HG03159 (cell line): Measurements from ENCODE around the gene USP14.

Source experiments
- ATAC-seq: cut with Tn5 transposase; IDR thresholded peaks from one replicate; pipeline ENCODE4 v1.9.1; 2021; ENCODE audit warnings: mild to moderate bottlenecking, moderate library complexity; ENCODE audit not compliant: unreplicated experiment

The USP14 gene

DNA sequence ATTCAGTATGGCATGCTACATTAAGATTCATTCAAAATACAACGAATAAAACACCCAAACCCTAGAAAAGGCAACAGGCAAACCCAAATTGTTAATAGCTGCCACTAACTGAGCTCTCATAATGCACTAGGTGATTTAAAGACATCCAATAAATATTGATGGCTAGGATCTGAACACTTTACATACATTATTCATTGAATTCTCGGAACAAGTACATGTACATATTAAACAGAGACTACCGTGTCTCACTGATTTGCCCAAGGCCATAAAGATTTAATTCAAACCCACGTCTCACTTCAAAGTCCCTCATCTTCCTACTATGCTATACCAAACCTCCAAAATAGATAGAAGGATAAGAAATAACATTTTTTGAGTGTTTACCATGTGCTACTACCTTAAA, 67.4 kb downstream of the USP14 start:
- ATAC-seq: no peak

DNA sequence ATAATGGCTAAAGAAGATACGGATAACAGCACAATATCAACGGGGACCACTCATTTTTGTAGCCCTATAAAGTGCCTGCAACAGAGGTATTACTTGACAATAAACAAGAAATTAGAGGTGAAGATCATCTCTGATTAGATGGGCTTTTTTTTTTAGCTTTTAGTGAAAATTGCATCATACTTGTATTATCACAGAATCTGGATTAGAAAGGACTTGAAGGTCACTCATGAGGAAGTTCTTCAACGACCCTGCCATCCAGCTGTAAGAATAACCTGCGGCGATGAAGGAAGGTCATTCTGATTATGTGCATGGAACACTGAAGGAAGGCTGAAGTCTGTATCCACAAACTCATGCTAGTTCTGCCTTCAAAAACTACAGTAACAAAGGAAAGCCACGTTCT, 69.0 kb downstream of the USP14 start:
- ATAC-seq: no peak

DNA sequence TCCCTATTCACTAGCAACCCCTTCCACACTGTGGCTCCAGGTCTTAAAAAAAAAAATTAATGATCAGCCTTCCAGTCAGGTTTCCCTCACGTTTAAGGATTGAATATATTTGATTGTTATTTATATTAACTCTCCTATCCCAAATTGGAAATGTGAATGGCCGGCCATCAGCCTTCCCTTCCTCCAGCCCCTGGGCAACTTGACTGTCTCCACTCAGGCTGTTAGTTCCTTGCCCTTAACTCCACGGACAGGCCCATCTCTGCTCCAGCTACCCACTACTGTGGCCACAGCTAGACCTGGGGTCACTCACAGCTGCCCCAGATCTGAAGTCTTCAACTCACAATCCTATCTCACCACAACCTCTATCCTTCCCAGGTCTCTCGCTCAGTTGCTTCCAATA, 69.5 kb downstream of the USP14 start:
- no peak for ATAC-seq

DNA sequence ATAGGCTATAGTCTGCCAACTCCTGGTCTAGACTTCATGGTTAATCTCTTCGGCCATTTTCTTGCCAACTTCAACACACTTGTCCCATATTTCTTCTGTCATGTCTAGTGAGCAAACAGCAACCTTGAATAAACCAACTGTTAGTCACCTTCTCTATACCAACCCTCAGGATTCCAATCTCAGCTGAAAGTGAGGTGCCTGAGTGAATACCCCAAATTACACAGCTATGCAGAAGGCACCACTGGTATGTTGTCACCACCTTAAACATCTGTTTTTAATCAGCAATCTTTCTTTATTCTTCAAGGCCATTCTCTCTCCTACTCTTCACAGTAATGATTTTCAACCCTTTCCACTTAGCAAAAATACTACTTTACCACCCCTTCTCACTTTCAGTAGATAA, 70.2 kb downstream of the USP14 start:
- ATAC-seq: no peak

DNA sequence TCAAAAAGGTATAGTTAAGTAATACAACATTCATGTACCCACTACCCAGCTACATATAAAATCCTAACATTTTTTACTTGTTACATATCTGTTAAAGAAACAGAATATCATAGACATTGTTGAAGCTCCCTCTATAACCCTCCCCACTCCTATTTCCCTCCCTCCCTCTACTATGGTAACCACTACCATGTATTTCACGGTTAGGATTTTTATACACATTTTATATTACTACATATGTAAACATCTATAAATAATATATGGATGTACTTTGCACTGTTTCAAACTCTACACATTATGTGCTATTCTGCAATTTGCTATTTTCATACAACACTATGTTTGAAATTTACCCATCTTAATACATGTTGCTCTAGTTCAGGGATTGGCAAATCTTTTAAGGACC, 73.2 kb downstream of the USP14 start:
- no peak for ATAC-seq

DNA sequence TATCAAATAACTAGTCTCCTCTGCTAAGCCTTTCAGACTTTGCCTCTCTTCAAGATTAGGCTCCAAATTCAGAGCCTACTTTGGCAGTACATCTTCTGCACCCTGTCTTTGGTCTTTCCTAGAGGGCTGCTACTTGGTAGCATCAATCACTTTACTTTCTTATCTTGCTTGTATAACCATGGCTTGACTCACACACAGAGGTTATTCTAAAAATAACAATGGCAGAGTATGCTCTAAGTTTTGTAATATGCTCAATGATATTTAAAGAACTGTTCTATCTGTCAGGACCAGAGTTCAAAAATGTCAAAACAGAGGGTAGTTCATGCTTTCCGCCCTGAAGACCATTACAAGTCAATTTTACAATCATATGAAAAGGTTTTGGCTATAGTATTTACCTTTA, 81.8 kb downstream of the USP14 start:
- no peak for ATAC-seq

DNA sequence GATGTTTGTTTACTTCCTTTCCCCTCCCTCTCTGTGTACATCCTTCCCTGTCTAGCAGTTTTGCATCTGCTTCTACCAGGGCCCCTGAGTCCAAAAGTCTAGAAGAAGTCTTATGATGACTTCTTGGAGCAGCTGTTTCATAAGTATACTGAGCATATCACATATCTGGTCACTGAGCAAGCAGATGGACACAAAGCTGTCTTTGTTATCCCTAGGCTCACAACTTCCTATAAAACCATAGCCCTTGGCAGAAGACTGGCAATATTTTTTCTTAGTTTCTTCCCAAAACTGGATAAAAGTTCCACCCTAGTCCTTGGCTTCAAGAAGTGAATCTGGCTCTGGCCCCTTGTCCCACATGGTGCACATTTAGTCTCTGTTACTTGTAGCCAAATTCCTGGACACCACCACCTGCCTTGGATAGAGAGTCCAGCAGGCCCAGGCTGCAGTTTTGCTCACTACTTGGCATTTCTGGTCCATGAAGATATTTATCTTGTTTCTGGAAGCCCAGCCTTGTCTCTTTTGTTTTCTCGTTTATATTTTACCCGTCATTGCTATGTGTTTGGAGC, 87.0 kb downstream of the USP14 start:
- ATAC-seq: no peak

DNA sequence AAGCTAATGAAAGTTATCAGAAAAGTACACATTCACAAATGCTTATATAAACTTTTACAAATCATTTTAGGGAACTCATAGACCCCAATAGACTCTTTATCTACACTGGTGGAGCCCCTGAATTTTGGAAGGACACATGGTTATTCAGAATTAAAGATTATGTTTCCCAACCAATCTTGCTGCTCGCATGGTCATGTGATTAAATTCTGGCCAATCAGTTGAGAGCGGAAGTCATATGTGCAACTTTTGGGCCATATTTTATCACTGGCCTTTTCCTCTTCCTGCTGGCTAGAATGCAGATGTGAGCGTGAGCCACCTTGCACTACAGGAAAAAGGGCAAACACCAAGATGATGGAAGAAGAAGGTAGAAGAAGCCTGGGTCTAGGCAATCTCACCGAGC, 89.7 kb downstream of the USP14 start:
- ATAC-seq: no peak

DNA sequence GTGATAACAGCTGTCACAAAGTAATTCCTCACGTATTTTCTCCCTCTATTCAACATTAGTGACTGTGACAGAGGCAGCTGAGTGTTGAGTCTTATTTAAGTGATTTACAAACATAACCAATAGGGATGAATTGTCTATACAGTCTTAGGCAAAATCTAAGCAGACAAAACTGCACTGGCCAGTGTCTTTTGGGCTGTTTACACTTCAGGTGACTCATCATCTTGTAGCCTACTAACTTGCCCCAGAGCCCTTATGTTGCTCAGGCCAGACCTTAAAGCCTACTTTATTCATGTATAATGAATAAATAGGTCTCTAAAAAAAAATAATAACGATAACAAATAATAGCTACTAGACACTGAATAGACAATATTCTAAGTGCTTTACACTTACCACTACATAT, 92.3 kb downstream of the USP14 start:
- no peak for ATAC-seq

DNA sequence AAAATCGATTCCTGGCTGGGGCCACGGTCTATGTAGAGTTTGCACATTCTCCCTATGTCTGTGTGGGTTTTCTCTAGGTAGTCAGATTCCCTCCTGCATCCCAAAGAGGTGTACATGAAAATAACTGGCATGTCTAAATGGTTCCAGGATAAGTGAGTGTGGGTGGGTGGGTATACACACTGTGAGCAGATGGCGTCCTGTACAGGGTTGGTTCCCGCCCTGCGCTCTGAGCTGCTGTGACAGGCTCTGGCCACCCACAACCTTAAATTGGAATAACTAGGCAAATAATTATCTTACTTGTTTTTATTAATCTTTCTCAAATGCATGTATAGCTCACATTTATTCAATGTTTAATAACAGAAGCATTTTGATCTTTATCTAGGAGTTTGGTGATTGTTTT, 93.2 kb downstream of the USP14 start:
- no peak for ATAC-seq

DNA sequence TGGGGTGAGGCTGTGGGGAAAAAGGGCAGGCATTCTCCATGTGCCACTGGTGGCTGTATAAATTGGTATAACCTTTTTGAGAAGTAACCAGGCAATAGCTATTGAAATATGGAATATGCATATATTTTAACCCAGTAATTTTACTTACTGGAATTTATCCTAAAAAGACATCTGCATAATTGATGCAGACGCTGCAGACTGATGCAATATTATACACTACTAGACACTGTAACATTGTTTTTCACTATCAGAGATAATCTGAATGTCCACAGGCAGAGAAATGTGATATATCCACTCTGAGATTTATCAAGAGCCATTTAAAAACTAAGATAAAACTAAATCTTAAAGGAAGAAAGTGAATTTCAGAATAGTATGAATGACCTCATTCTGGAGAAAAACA, 94.8 kb downstream of the USP14 start:
- no peak for ATAC-seq

DNA sequence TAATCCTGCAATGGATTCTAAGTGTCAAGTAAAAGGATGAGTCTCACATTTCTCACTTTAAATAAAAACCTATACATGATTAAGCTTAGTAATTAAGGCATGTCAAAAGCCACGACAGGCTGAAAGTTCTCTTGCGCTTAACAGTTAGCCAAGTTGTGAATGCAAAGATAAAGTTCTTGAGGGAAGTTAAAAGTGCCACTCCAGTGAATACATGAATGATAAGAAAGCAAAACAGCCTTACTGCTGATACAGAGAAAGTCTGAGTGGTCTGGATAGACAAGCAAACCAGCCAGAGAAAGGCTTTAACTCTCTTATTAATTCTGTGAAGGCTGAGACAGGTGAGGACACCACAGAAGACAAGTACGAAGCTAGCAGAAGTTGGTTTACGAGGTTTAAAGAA, 96.8 kb downstream of the USP14 start:
- ATAC-seq: no peak

DNA sequence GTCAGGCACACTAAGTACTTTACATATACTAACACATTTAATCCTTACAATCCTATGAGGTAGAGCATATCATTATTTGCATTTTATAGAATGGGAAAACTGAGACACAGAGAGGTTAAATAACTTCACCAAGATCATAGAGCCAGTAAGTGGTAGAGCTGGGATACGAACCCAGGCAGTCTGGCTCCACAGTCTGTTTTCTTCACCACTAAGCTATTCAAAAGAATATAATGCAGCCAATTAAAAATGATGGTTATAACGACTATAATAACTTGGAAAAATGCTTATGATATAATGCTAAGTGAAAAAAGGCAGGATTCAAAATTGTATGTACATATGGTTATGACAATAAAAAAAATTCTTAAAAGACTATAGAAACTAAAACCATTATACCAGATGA, 102.2 kb downstream of the USP14 start:
- no peak for ATAC-seq

DNA sequence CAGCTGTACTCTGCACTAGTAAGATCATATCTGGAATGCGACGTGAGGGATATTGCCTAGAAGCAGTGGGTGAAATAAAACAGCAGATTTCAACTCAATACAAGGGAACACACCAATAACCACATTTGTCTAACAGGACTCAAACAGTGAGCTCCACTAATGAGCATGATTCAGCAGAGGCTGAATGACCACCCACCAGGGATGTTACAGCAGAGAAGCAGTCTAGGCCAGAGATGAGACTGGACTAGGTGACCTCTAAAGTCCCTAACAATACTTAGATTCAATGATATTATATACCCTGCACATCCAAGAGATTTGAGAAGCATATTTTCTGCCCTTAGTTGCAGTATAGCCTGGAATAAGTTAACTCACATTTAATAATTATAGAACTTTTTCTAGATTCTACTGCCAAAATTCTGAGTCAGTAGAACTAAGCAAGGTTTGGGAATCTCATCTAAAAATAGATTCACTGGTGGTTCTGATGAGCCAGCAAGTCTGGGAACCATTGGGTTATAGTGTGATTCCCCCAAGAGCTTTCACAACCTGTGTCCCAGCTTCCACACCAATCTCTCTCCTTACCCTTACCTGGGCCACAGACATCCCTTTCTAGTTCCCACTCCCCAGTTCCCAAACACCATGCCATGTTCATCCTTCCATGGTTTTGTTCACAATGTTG, 103.2 kb downstream of the USP14 start:
- no peak for ATAC-seq
